Ovary (tissue), 9 donors: ENCODE results near the gene CSH1. TPM values are rescaled to one million over a fixed set of nuclear protein-coding genes. Genes with fewer than 3 reads are reported as not detected.
"Not testable (repeated sequence)": the region's sequence is repeated elsewhere in the genome, so short reads cannot be mapped to it uniquely, and the experiment has no call there.

Source experiments
- DNase-seq, 5 donors: peaks; one replicate each; pipeline ENCODE4 v3.0.0-alpha.2; 2019 to 2020
- H3K27ac ChIP-seq, 2 donors: fragments of 200-600 bp; one replicate each; pipeline versions ENCODE4 v1.5.1 to v1.8.0; 2019 to 2022
- H3K27me3 ChIP-seq: fragments of 200-600 bp; one replicate; pipeline ENCODE4 v1.8.0; 2022
- H3K36me3 ChIP-seq: fragments of 200-600 bp; sonication (generic); one replicate; pipeline ENCODE4 v1.5.1; 2019
- H3K4me1 ChIP-seq: one replicate; pipeline ENCODE4 v1.8.1; 2013; ENCODE audit warnings: mild to moderate bottlenecking, moderate library complexity; ENCODE audit not compliant: insufficient read depth
- H3K4me3 ChIP-seq: fragments of 200-600 bp; sonication (generic); one replicate; pipeline ENCODE4 v1.5.1; 2017
- H3K9me3 ChIP-seq, 2 donors: fragments of 200-600 bp in 1 of 2; sonication (generic) in 1 of 2; one replicate each; pipeline versions ENCODE4 v1.5.1 to v1.8.1; 2013 to 2019; ENCODE audit warnings: mild to moderate bottlenecking in 1 of 2, moderate library complexity in 1 of 2
- CTCF ChIP-seq, 3 donors: fragments of 450-650 bp in 2 of 3; fragments of 200-600 bp in 1 of 3; IDR thresholded peaks; one replicate each; pipeline versions ENCODE4 v1.5.1 to v1.8.0; 2016 to 2022; ENCODE audit warnings: antibody characterized with exemption in 3 of 3, mild to moderate bottlenecking in 1 of 3
- EP300 ChIP-seq: sonication (generic); formaldehyde crosslinking; IDR thresholded peaks from one replicate; pipeline ENCODE4 v1.6.1; 2017; ENCODE audit warnings: antibody characterized with exemption
- POLR2A ChIP-seq: fragments of 450-650 bp; IDR thresholded peaks from one replicate; pipeline ENCODE4 v1.6.1; 2017; ENCODE audit warnings: antibody characterized with exemption, mild to moderate bottlenecking, moderate library complexity
- WGBS, 3 donors: extraction: QIAGEN DNeasy Blood & Tissue Kit in 1 of 3; methylation state at CpG; one replicate each; pipeline versions ENCODE4 v1.1.5 to v1.1.7; 2013 to 2017; 5-methylcytosine and 5-hydroxymethylcytosine counted together
- intact Hi-C, 4 donors: fragments of 100-400 bp; cut with DNase I; formaldehyde crosslinking; loops; one replicate each; pipeline versions ENCODE4 v1.11.0 to v1.15.1; 2022 to 2023
- polyA plus RNA-seq, 2 donors: library from polyadenylated mRNA; stranded (reverse); fragments of 200-250 nt in 1 of 2; fragments of 350-450 nt in 1 of 2; fragmentation: Illumina TruSeq in 1 of 2; extraction: RNeasy Lipid Tissue Mini Kit (QIAGEN cat#74804) in 1 of 2; gene quantifications; one replicate each; pipeline ENCODE4 v1.2.3, GENCODE V29; 2013 to 2014
- total RNA-seq, 7 donors: library from RNA; depleted of rRNA in 2 of 7; stranded (reverse); fragments of >200 nt in 2 of 7; fragmentation: NEBNext Ultra II Directional in 3 of 7; extraction: Animal tissue kit (Norgen Biotek cat#: 25700) in 3 of 7; gene quantifications; one replicate each; pipeline versions ENCODE4 v1.1.0 to v1.2.4, GENCODE V29; 2016 to 2023
- donor health status: DM: no; HTN: no; CAD: no; lungs with moderate emphysema.
- donor health status: DM: no; HTN: no; CAD: no.
- donor health status: Bipolar disorder and iron deficiency.
- donor health status: DM: yes; HTN: yes; CAD: no.
- donor health status: DM: no; HTN: no; CAD: no.
- donor health status: DM: yes; HTN: yes; CAD: no.

CSH1 gene
- total and polyA plus RNA-seq, 9 donors, result not detected

- intact Hi-C loops, result no loop called here
- H3K4me3 ChIP-seq, result no peak overlapping the region
- no peaks in the 10 kb centered on the region for H3K36me3 ChIP-seq
- DNase-seq, result no peak
- no peak for TF ChIP-seq CTCF (IDR thresholded peaks at IDR 0.05)
- TF ChIP-seq POLR2A, result no peak
- no peak for TF ChIP-seq EP300
- no peaks in the 10 kb centered on the region for H3K27me3 ChIP-seq
- no peaks in the 10 kb centered on the region for H3K4me1 ChIP-seq
- 81 to 88% (median 85%) methylated on average over 12 of the region's 12 CpGs for WGBS, 3 donors
- H3K27ac ChIP-seq, result no peak overlapping the region
- no peaks in the 10 kb centered on the region for H3K9me3 ChIP-seq
Measured at GRCh38 chr17:63880706-63881105, 15.7 kb downstream of the CSH1 start.

GRCh38 chr17:63878413-63878812, 18.0 kb downstream of the CSH1 start:
- WGBS, 3 donors, result 88 to 92% (median 89%) methylated on average over 9 of the region's 9 CpGs
- intact Hi-C loops, H3K36me3 ChIP-seq, H3K27me3 ChIP-seq, H3K4me3 ChIP-seq, H3K4me1 ChIP-seq, DNase-seq, H3K27ac ChIP-seq, H3K9me3 ChIP-seq: not testable (repeated sequence)

- intact Hi-C loops, DNase-seq, H3K4me3 ChIP-seq, H3K27me3 ChIP-seq, H3K36me3 ChIP-seq, H3K9me3 ChIP-seq, H3K27ac ChIP-seq, H3K4me1 ChIP-seq: not testable (repeated sequence)
- 44 to 70% (median 67%) methylated on average over 6 of the region's 6 CpGs for WGBS, 3 donors
Measured at GRCh38 chr17:63874693-63875092, 21.7 kb downstream of the CSH1 start.

- intact Hi-C loops, H3K36me3 ChIP-seq, H3K27ac ChIP-seq, H3K9me3 ChIP-seq, H3K27me3 ChIP-seq, H3K4me1 ChIP-seq, H3K4me3 ChIP-seq, DNase-seq: not testable (repeated sequence)
- WGBS, 3 donors, result 67 to 80% (median 76%) methylated on average over 6 to 8 of the region's 8 CpGs
Measured at GRCh38 chr17:63874061-63874626, 22.2 kb downstream of the CSH1 start.

- H3K27me3 ChIP-seq, DNase-seq, H3K9me3 ChIP-seq, H3K27ac ChIP-seq, H3K36me3 ChIP-seq, H3K4me3 ChIP-seq, H3K4me1 ChIP-seq, intact Hi-C loops: not testable (repeated sequence)
- 50 to 86% (median 83%) methylated on average over 2 to 7 of the region's 7 CpGs for WGBS, 3 donors
Measured at GRCh38 chr17:63873577-63873976, 22.8 kb downstream of the CSH1 start, which contains the start of gene CSH2. Gene CSH2 (minus strand): TSS chr17:63873677. CDS start chr17:63873614, 63 bp downstream.

- H3K9me3 ChIP-seq, DNase-seq, H3K4me1 ChIP-seq, H3K36me3 ChIP-seq, H3K4me3 ChIP-seq, H3K27me3 ChIP-seq, intact Hi-C loops, H3K27ac ChIP-seq: not testable (repeated sequence)
- WGBS, 3 donors, result 96 to 97% (median 96%) methylated on average over 15 of the region's 15 CpGs
Measured at GRCh38 chr17:63871646-63872365, 24.6 kb downstream of the CSH1 start.

- H3K4me1 ChIP-seq, DNase-seq, H3K9me3 ChIP-seq, H3K4me3 ChIP-seq, intact Hi-C loops, H3K27me3 ChIP-seq, H3K36me3 ChIP-seq, H3K27ac ChIP-seq: not testable (repeated sequence)
- 40 to 56% (median 52%) methylated on average over 4 of the region's 4 CpGs for WGBS, 3 donors
Measured at GRCh38 chr17:63870292-63870665, 26.1 kb downstream of the CSH1 start.

- H3K4me1 ChIP-seq, DNase-seq, H3K27me3 ChIP-seq, H3K4me3 ChIP-seq, intact Hi-C loops, H3K27ac ChIP-seq, H3K36me3 ChIP-seq, H3K9me3 ChIP-seq: not testable (repeated sequence)
- WGBS, 3 donors, result 15 to 37% (median 23%) methylated on average over 9 of the region's 9 CpGs
Measured at GRCh38 chr17:63869491-63870291, 26.7 kb downstream of the CSH1 start.

GRCh38 chr17:63866625-63867024, 29.7 kb downstream of the CSH1 start:
- WGBS, 3 donors, result 76 to 78% (median 76%) methylated on average over 7 of the region's 7 CpGs
- H3K4me3 ChIP-seq, intact Hi-C loops, DNase-seq, H3K27me3 ChIP-seq, H3K9me3 ChIP-seq, H3K4me1 ChIP-seq, H3K36me3 ChIP-seq, H3K27ac ChIP-seq: not testable (repeated sequence)
